ENCODE measurements around the gene CAMK2G. TPM values are rescaled to one million over a fixed set of nuclear protein-coding genes. Genes with fewer than 3 reads are reported as not detected.
A peak's percentile ranks its signal among the peaks of the same experiment; 100 is the strongest.

The CAMK2G gene
- total RNA-seq, 3 donors from 2014 or later, result 53.5 to 141 (median 57.2) TPM

DNA sequence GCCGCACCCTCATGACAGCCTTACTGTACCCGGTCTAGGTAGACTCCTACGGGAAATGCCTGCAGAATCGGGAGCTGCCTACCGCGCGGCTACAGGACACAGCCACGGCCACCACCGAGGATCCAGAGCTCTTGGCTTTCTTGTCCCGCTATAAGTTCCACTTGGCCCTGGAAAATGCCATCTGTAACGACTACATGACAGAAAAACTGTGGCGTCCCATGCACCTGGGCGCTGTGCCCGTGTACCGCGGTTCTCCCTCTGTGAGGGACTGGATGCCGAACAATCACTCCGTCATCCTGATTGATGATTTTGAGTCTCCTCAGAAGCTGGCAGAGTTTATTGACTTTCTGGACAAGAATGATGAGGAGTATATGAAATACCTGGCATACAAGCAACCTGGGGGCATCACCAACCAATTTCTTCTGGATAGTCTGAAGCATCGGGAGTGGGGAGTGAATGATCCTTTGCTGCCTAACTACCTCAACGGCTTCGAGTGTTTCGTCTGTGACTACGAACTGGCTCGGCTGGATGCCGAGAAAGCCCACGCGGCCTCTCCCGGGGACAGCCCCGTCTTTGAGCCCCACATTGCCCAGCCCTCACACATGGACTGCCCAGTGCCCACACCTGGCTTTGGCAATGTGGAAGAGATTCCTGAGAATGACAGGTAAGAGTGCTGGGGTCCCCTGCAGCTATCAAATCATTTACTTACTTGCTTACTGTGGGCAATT is 101.0 kb downstream of the CAMK2G start:
- peak; percentile 5 for ATAC-seq
- H3K36me3 ChIP-seq (ENCODE audit: low read depth), result no peaks in the 10 kb centered on the region
- intact Hi-C loops (cut with DNase I, micrococcal nuclease), result no loop called here

DNA sequence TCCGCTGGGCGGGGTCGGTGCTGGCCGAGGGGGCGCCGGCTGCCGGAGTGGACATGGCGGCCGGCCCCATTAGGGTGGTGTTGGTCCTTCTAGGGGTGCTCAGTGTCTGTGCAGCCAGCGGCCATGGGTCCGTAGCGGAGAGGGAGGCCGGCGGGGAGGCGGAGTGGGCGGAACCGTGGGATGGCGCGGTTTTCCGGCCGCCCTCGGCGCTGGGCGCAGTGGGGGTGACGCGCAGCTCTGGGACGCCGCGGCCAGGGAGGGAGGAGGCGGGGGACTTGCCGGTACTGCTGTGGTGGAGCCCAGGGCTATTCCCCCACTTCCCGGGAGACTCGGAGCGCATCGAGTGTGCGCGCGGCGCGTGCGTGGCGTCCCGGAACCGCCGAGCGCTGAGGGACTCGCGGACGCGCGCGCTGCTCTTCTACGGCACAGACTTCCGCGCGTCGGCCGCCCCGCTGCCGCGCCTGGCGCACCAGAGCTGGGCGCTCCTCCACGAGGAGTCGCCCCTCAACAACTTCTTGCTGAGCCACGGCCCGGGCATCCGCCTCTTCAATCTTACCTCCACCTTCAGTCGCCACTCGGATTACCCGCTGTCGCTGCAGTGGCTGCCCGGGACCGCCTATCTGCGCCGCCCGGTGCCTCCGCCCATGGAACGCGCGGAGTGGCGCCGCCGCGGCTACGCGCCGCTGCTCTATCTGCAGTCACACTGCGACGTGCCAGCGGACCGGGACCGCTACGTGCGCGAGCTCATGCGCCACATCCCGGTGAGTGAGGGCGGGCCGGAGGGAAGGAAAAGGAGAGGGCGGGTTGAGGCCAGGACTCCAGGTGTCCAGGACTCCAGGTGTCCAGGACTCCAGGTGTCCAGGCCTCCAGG is 101.8 kb downstream of the CAMK2G start:
- Histone ChIP-seq H3K4me1 (ENCODE audit: low read depth) (peaks cover 21% of the 10 kb centered on the region), H3K4me3 (peak overlapping the region; percentile 81), H3K9me3 (no peaks in the 10 kb centered on the region), H3K36me3 (ENCODE audit: low read depth) (no peaks in the 10 kb centered on the region)
- DNase-seq, result peak; percentile 82 to 92 (median 91)
- ATAC-seq, result peak; percentile 86
- TF ChIP-seq, protein P1, sequence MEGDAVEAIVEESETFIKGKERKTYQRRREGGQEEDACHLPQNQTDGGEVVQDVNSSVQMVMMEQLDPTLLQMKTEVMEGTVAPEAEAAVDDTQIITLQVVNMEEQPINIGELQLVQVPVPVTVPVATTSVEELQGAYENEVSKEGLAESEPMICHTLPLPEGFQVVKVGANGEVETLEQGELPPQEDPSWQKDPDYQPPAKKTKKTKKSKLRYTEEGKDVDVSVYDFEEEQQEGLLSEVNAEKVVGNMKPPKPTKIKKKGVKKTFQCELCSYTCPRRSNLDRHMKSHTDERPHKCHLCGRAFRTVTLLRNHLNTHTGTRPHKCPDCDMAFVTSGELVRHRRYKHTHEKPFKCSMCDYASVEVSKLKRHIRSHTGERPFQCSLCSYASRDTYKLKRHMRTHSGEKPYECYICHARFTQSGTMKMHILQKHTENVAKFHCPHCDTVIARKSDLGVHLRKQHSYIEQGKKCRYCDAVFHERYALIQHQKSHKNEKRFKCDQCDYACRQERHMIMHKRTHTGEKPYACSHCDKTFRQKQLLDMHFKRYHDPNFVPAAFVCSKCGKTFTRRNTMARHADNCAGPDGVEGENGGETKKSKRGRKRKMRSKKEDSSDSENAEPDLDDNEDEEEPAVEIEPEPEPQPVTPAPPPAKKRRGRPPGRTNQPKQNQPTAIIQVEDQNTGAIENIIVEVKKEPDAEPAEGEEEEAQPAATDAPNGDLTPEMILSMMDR (IDR thresholded peaks at IDR 0.05), result peak; percentile 21
- intact Hi-C loops (cut with DNase I, micrococcal nuclease), result no loop called here

More for the DNA sequence above, 101.0 kb downstream of the CAMK2G start:
- TF ChIP-seq, protein P1 (IDR thresholded peaks at IDR 0.05), result no peak
- H3K4me1 ChIP-seq (ENCODE audit: low read depth), result peaks cover 21% of the 10 kb centered on the region
- DNase-seq, result no peak
- H3K4me3 ChIP-seq, result peak overlapping the region; percentile 81
- H3K9me3 ChIP-seq, result no peaks in the 10 kb centered on the region

DNA sequence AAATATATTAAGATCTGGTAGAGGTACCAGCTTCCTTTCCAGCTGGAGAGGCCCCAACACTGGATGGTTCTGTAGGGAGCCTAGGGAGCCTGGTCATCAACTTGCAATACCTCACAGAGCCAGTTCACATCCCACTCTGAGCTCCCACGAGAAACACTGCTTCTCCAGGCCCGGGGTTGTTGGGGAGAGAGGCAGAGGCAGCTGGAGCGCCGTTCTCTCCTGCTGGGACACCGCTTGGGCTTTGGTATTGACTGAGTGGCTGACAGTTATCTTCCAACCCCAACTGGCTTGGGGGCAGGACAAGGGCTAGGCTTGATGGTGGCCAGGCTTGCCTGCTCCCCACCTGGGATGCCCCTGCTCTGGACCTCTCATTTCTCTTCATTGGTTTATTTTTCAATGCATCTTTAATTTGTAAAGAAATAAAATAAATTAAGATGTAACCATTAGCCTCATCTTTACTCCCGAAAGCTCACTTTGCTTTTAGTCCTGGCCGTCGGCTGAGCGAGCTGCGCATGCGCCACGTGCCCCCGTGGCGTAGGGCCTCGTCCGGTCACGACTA is 102.6 kb downstream of the CAMK2G start:
- Histone ChIP-seq H3K4me1 (ENCODE audit: low read depth) (peaks cover 21% of the 10 kb centered on the region), H3K36me3 (ENCODE audit: low read depth) (no peaks in the 10 kb centered on the region), H3K4me3 (peak overlapping the region; percentile 81), H3K9me3 (no peaks in the 10 kb centered on the region)
- peak; percentile 68 for ATAC-seq
- peak in 1 of 3 donors; percentile 89 for DNase-seq
- TF ChIP-seq, protein P1 (IDR thresholded peaks at IDR 0.05), result no peak
- intact Hi-C loops (cut with DNase I, micrococcal nuclease), result no loop called here

DNA sequence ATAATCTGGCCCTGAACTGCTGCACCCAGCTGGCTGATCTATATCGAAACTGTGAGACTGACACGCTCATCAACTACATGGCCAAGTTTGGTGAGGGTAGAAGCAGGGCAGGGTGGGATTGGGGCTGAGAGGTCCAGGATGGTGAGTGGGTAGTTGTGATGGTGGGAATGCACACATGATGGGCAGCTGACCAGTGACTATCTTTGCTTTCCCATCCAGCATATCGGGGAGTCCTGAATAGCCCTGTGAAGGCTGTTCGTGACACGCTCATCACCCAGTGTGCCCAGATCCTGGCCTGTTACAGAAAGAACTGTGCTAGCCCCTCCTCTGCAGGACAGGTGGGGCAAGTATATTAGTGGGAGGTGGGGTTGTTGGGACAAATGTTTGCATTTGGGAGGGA is 105.0 kb downstream of the CAMK2G start:
- intact Hi-C loops (cut with DNase I, micrococcal nuclease), result no loop called here
- H3K36me3 ChIP-seq (ENCODE audit: low read depth), result no peaks in the 10 kb centered on the region

DNA sequence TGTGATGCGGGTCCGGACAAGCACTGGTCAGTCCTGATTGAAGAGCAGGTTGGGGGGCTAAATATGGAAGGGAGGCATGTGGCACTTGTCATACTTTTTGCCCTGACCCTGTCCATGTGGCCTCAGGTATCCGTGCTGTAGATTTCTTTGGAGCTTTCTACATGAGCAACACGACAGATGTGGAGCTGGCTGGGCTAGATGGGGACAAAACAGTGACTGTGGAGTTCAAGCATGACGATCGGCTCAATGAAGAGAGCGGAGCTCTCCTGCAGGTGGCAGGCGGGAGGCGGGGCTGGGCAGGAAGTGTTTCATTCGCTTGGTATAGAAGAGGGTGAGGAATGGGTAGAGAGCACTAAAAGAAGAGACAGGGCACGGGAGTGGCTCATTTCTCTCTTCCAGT is 105.5 kb downstream of the CAMK2G start:
- Histone ChIP-seq H3K4me3 (no peak overlapping the region), H3K4me1 (ENCODE audit: low read depth) (peaks cover 6% of the 10 kb centered on the region), H3K9me3 (no peaks in the 10 kb centered on the region), H3K36me3 (ENCODE audit: low read depth) (no peaks in the 10 kb centered on the region)
- ATAC-seq, result peak; percentile 9
- intact Hi-C loops (cut with DNase I, micrococcal nuclease), result no loop called here
- TF ChIP-seq, protein P1 (IDR thresholded peaks at IDR 0.05), result no peak
- peak in 2 of 3 donors; percentile 52 to 53 for DNase-seq

More for the DNA sequence above, 105.0 kb downstream of the CAMK2G start:
- TF ChIP-seq, protein P1 (IDR thresholded peaks at IDR 0.05), result no peak
- DNase-seq (no peak), ATAC-seq (no peak)
- H3K4me1 ChIP-seq (ENCODE audit: low read depth), result peaks cover 12% of the 10 kb centered on the region
- H3K4me3 ChIP-seq, result no peak overlapping the region
- H3K9me3 ChIP-seq, result no peaks in the 10 kb centered on the region
